IPS DF 6.9 (cell line): ENCODE results near the gene PLEK.
A peak's percentile ranks its signal among the peaks of the same experiment; 100 is the strongest.

Experiments
- DNase-seq: peaks from one replicate; pipeline ENCODE4 v3.0.0-alpha.2; 2013; ENCODE audit warnings: low read depth, low spot score
- H3K27ac ChIP-seq: one replicate; pipeline ENCODE4 v1.5.1; 2013; ENCODE audit warnings: low read length, control low read depth
- H3K27me3 ChIP-seq: 2 replicates; pipeline ENCODE4 v1.6.1; 2013; ENCODE audit warnings: mild to moderate bottlenecking, low read length; ENCODE audit not compliant: control insufficient read depth, insufficient read depth
- H3K36me3 ChIP-seq: 2 replicates; pipeline ENCODE4 v1.6.1; 2013; ENCODE audit warnings: low read length; ENCODE audit not compliant: control insufficient read depth, insufficient read depth
- H3K4me1 ChIP-seq: 2 replicates; pipeline ENCODE4 v1.6.1; 2013; ENCODE audit warnings: low read length; ENCODE audit not compliant: control insufficient read depth, insufficient read depth
- H3K4me3 ChIP-seq: 2 replicates; pipeline ENCODE4 v1.5.1; 2013; ENCODE audit warnings: mild to moderate bottlenecking, low read length
- H3K9me3 ChIP-seq: 2 replicates; pipeline ENCODE4 v1.6.1; 2013; ENCODE audit warnings: low read length, inconsistent platforms; ENCODE audit not compliant: control insufficient read depth, insufficient read depth
- WGBS: extraction: QIAGEN DNeasy Blood & Tissue Kit; methylation state at CpG from one replicate; pipeline ENCODE4 v1.1.7; 2013; ENCODE audit warnings: mixed read lengths, missing lambda C conversion rate; ENCODE audit not compliant: insufficient read length, insufficient coverage; 5-methylcytosine and 5-hydroxymethylcytosine counted together

Gene PLEK

GRCh38 chr2:68365087-68365486 lies at the start of gene PLEK:
Gene PLEK (plus strand): TSS chr2:68365282. CDS start chr2:68365352, 70 bp downstream.
- H3K4me3 ChIP-seq = no peak within 1 kb of the TSS
- no CpG with 5 or more reads among the region's 7 CpGs for WGBS
- DNase-seq = no peak
- no peaks in the 10 kb centered on the region for H3K4me1 ChIP-seq
- no peaks in the 10 kb centered on the region for H3K36me3 ChIP-seq
- H3K27ac ChIP-seq = no peak within 1 kb of the TSS
- no peaks in the 10 kb centered on the region for H3K9me3 ChIP-seq
- no peaks in the 10 kb centered on the region for H3K27me3 ChIP-seq

GRCh38 chr2:68316111-68316510 lies 49.0 kb upstream of the PLEK start:
- peaks cover 13% of the 10 kb centered on the region; the same call in 1 of the 2 replicates for H3K27me3 ChIP-seq
- no peaks in the 10 kb centered on the region for H3K36me3 ChIP-seq
- no peak for DNase-seq
- no peaks in the 10 kb centered on the region for H3K9me3 ChIP-seq
- no peaks in the 10 kb centered on the region for H3K4me1 ChIP-seq
- H3K4me3 ChIP-seq = no peak overlapping the region
- no peak overlapping the region for H3K27ac ChIP-seq
- WGBS = no CpG with 5 or more reads among the region's 2 CpGs

GRCh38 chr2:68317971-68318913 lies 46.8 kb upstream of the PLEK start:
- Histone ChIP-seq H3K9me3 (no peaks in the 10 kb centered on the region), H3K27me3 (peaks cover 13% of the 10 kb centered on the region; the same call in 1 of the 2 replicates), H3K27ac (no peak overlapping the region), H3K36me3 (no peaks in the 10 kb centered on the region), H3K4me3 (peak overlapping the region; percentile 67; the same call in 1 of the 2 replicates), H3K4me1 (no peaks in the 10 kb centered on the region)
- no peak for DNase-seq
- WGBS = no CpG with 5 or more reads among the region's 27 CpGs

- Histone ChIP-seq H3K4me1 (no peaks in the 10 kb centered on the region), H3K36me3 (no peaks in the 10 kb centered on the region), H3K27ac (no peak overlapping the region), H3K4me3 (peak overlapping the region; percentile 67; the same call in 1 of the 2 replicates), H3K27me3 (peaks cover 13% of the 10 kb centered on the region; the same call in 1 of the 2 replicates), H3K9me3 (no peaks in the 10 kb centered on the region)
- no peak for DNase-seq
- WGBS = no CpG with 5 or more reads among the region's 27 CpGs
Observed at GRCh38 chr2:68318914-68319397, 46.1 kb upstream of the PLEK start.

- no peak for DNase-seq
- H3K36me3 ChIP-seq = no peaks in the 10 kb centered on the region
- peak within 1 kb of the TSS; percentile 67; the same call in 1 of the 2 replicates for H3K4me3 ChIP-seq
- H3K27me3 ChIP-seq = peaks cover 13% of the 10 kb centered on the region; the same call in 1 of the 2 replicates
- H3K27ac ChIP-seq = no peak within 1 kb of the TSS
- no CpG with 5 or more reads among the region's 64 CpGs for WGBS
- H3K4me1 ChIP-seq = no peaks in the 10 kb centered on the region
- H3K9me3 ChIP-seq = no peaks in the 10 kb centered on the region
Observed at GRCh38 chr2:68319398-68320117, 45.5 kb upstream of the PLEK start, which contains the start of gene CNRIP1. Gene CNRIP1 (minus strand): TSS chr2:68319949. CDS start chr2:68319400, 549 bp downstream.

GRCh38 chr2:68320118-68320641 lies 44.9 kb upstream of the PLEK start:
- peak overlapping the region; percentile 67; the same call in 1 of the 2 replicates for H3K4me3 ChIP-seq
- H3K36me3 ChIP-seq = no peaks in the 10 kb centered on the region
- H3K27me3 ChIP-seq = peaks cover 13% of the 10 kb centered on the region; the same call in 1 of the 2 replicates
- H3K4me1 ChIP-seq = no peaks in the 10 kb centered on the region
- H3K27ac ChIP-seq = no peak overlapping the region
- no peak for DNase-seq
- no CpG with 5 or more reads among the region's 11 CpGs for WGBS
- no peaks in the 10 kb centered on the region for H3K9me3 ChIP-seq

- no CpG with 5 or more reads among the region's 3 CpGs for WGBS
Observed at GRCh38 chr2:68325056-68325455, 40.0 kb upstream of the PLEK start.

GRCh38 chr2:68328901-68329300 lies 36.2 kb upstream of the PLEK start:
- Histone ChIP-seq H3K27me3 (no peaks in the 10 kb centered on the region), H3K4me3 (no peak overlapping the region), H3K9me3 (no peaks in the 10 kb centered on the region), H3K27ac (no peak overlapping the region), H3K36me3 (no peaks in the 10 kb centered on the region), H3K4me1 (no peaks in the 10 kb centered on the region)
- WGBS = no CpG with 5 or more reads among the region's 5 CpGs
- DNase-seq = no peak

More at GRCh38 chr2:68325056-68325455, 40.0 kb upstream of the PLEK start:
- DNase-seq = no peak
- Histone ChIP-seq H3K27ac (no peak overlapping the region), H3K4me1 (no peaks in the 10 kb centered on the region), H3K36me3 (no peaks in the 10 kb centered on the region), H3K4me3 (no peak overlapping the region), H3K9me3 (no peaks in the 10 kb centered on the region), H3K27me3 (no peaks in the 10 kb centered on the region; the same call in 1 of the 2 replicates)

- no CpG with 5 or more reads among the region's 2 CpGs for WGBS
- Histone ChIP-seq H3K36me3 (no peaks in the 10 kb centered on the region), H3K27me3 (no peaks in the 10 kb centered on the region), H3K4me3 (no peak overlapping the region), H3K9me3 (no peaks in the 10 kb centered on the region), H3K4me1 (no peaks in the 10 kb centered on the region), H3K27ac (no peak overlapping the region)
- DNase-seq = no peak
Observed at GRCh38 chr2:68330691-68331090, 34.4 kb upstream of the PLEK start.

- H3K9me3 ChIP-seq = no peaks in the 10 kb centered on the region
- no peaks in the 10 kb centered on the region for H3K4me1 ChIP-seq
- no peak overlapping the region for H3K4me3 ChIP-seq
- no peak for DNase-seq
- no peak overlapping the region for H3K27ac ChIP-seq
- no peaks in the 10 kb centered on the region for H3K27me3 ChIP-seq
- no peaks in the 10 kb centered on the region for H3K36me3 ChIP-seq
- WGBS = no CpG with 5 or more reads among the region's 8 CpGs
Observed at GRCh38 chr2:68333009-68333408, 32.1 kb upstream of the PLEK start.
